ENCODE results near the gene CCDC142. TPM values are rescaled to one million over a fixed set of nuclear protein-coding genes. Genes with fewer than 3 reads are reported as not detected.
"Not testable (repeated sequence)": the region's sequence is repeated elsewhere in the genome, so short reads cannot be mapped to it uniquely, and the experiment has no call there.

CCDC142 gene
- total and polyA plus RNA-seq, 2 donors (not counting 1 experiment from before 2014, with no cell fraction given) = 13.0 to 61.6 TPM

- Histone ChIP-seq H3K27me3 (replicated peaks in 1 of 4; ENCODE audit: control extremely low read depth in 1 of 4, control insufficient read depth in 3 of 4, insufficient read depth in 4 of 4, low read length in 3 of 4) (no peaks in the 10 kb centered on the region), H3K4me2 (replicated peaks; ENCODE audit: low read depth, low read length, poor library complexity, severe bottlenecking) (peak overlapping the region; percentile 85), H2AFZ (ENCODE audit: insufficient read depth, low read depth, low read length, poor library complexity, severe bottlenecking) (peak overlapping the region; percentile 94), H3K9ac (ENCODE audit: low read length) (peak overlapping the region; percentile 69), H3K4me1 (ENCODE audit: control insufficient read depth in 2 of 2, insufficient read depth in 2 of 2, low read length in 2 of 2) (peaks cover 16 to 22% of the 10 kb centered on the region in 2 donors), H4K20me1 (ENCODE audit: control insufficient read depth, insufficient read depth, low read length, poor library complexity, severe bottlenecking) (no peaks in the 10 kb centered on the region), H3K36me3 (replicated peaks in 1 of 2; ENCODE audit: control extremely low read depth in 1 of 2, control insufficient read depth in 1 of 2, extremely low read depth in 1 of 2, insufficient read depth in 2 of 2, low read length in 1 of 2) (peaks cover 0 to 18% of the 10 kb centered on the region in 2 experiments), H3K27ac (ENCODE audit: low read length in 2 of 2) (peak overlapping the region; percentile 69 to 94), H3K79me2 (ENCODE audit: control insufficient read depth, insufficient read depth, low read length) (peaks cover 6% of the 10 kb centered on the region), H3K4me3 (ENCODE audit: control extremely low read depth in 1 of 5, extremely low read depth in 1 of 5, insufficient read depth in 1 of 5, low read depth in 2 of 5, low read length in 4 of 5) (peak overlapping the region; percentile 65 to 89 (median 67)), H3K9me3 (ENCODE audit: control extremely low read depth in 1 of 3, control insufficient read depth in 2 of 3, insufficient read depth in 1 of 3, low read length in 2 of 3) (peaks cover 0 to 5% (median 0%) of the 10 kb centered on the region in 3 donors)
- DNase-seq (no peak), ATAC-seq (ENCODE audit: low read depth) (no peak)
- ChIA-PET POLR2A (interaction anchor here (0.7 to 4.1 kb wide), 3 partner anchors 10 to 364 kb away, joined by 7 to 63 read pairs (median 36); partner anchors contain the start of genes CCDC142, TTC31 and WBP1), CTCF (interaction anchor here (0.7 to 1.6 kb wide), 3 partner anchors 10 to 1258 kb away, joined by 4 to 6 read pairs (median 6); partner anchors contain the start of gene WBP1)
- Mint-ChIP-seq H3K9me3 (ENCODE audit: insufficient read depth) (no peaks in the 10 kb centered on the region), H3K27me3 (no peaks in the 10 kb centered on the region), H3K4me1 (peaks cover 20% of the 10 kb centered on the region), H3K4me3 (peak overlapping the region; percentile 99), H3K27ac (peak overlapping the region; percentile 99)
- TF ChIP-seq CTCF (IDR thresholded peaks at IDR 0.05) (no peak), EZH2 (IDR thresholded peaks at IDR 0.05; ENCODE audit: borderline replicate concordance, insufficient read depth, low read depth, low read length, poor library complexity, severe bottlenecking) (no peak)
- 81% methylated on average over 8 of the region's 16 CpGs for WGBS (ENCODE audit: insufficient coverage)
- intact Hi-C loops (cut with micrococcal nuclease) = loop anchor here (1.0 kb wide), 3 partner anchors 12 to 58 kb away; partner anchors contain the start of genes AUP1, HTRA2, TTC31 and WBP1
Measured at GRCh38 chr2:74471332-74472065, 11.3 kb downstream of the CCDC142 start.

- peak overlapping the region; percentile 53 for H3K4me3 Mint-ChIP-seq
- H2AFZ ChIP-seq (ENCODE audit: insufficient read depth, low read depth, low read length, poor library complexity, severe bottlenecking); H3K9ac ChIP-seq (ENCODE audit: low read length); intact Hi-C loops (cut with micrococcal nuclease); H4K20me1 ChIP-seq (ENCODE audit: control insufficient read depth, insufficient read depth, low read length, poor library complexity, severe bottlenecking); ATAC-seq (ENCODE audit: low read depth); H3K9me3 ChIP-seq (ENCODE audit: control extremely low read depth in 1 of 3, control insufficient read depth in 2 of 3, insufficient read depth in 1 of 3, low read length in 2 of 3); H3K4me3 ChIP-seq (ENCODE audit: control extremely low read depth in 1 of 5, extremely low read depth in 1 of 5, insufficient read depth in 1 of 5, low read depth in 2 of 5, low read length in 4 of 5); DNase-seq; H3K27me3 Mint-ChIP-seq; H3K9me3 Mint-ChIP-seq (ENCODE audit: insufficient read depth); H3K4me2 ChIP-seq (replicated peaks; ENCODE audit: low read depth, low read length, poor library complexity, severe bottlenecking); H3K27me3 ChIP-seq (replicated peaks in 1 of 4; ENCODE audit: control extremely low read depth in 1 of 4, control insufficient read depth in 3 of 4, insufficient read depth in 4 of 4, low read length in 3 of 4): not testable (repeated sequence)
- Histone ChIP-seq H3K36me3 (replicated peaks in 1 of 2; ENCODE audit: control extremely low read depth in 1 of 2, control insufficient read depth in 1 of 2, extremely low read depth in 1 of 2, insufficient read depth in 2 of 2, low read length in 1 of 2) (peaks cover 0 to 14% of the 10 kb centered on the region in 2 experiments), H3K27ac (ENCODE audit: low read length in 2 of 2) (peak overlapping the region in 1 of 2 donors; percentile 2), H3K79me2 (ENCODE audit: control insufficient read depth, insufficient read depth, low read length) (peaks cover 12% of the 10 kb centered on the region), H3K4me1 (ENCODE audit: control insufficient read depth in 2 of 2, insufficient read depth in 2 of 2, low read length in 2 of 2) (peaks cover 19 to 27% of the 10 kb centered on the region in 2 donors)
- CTCF ChIA-PET = interaction anchor here (0.7 to 1.6 kb wide), 3 partner anchors 10 to 1257 kb away, joined by 4 to 6 read pairs (median 6); partner anchors contain the start of gene WBP1
- peaks cover 24% of the 10 kb centered on the region for H3K4me1 Mint-ChIP-seq
- 98% methylated on average over 8 of the region's 12 CpGs for WGBS (ENCODE audit: insufficient coverage)
- peak overlapping the region; percentile 65 for H3K27ac Mint-ChIP-seq
- POLR2A ChIA-PET = interaction anchor here (4.1 kb wide), 2 partner anchors 11 to 13 kb away, joined by 36 to 63 read pairs; partner anchors contain the start of genes CCDC142, TTC31 and WBP1
Measured at GRCh38 chr2:74470742-74471141, 12.1 kb downstream of the CCDC142 start.
